Measurements from ENCODE around the gene ADGRF3. TPM values are rescaled to one million over a fixed set of nuclear protein-coding genes. Genes with fewer than 3 reads are reported as not detected.

The ADGRF3 gene
- total and polyA plus RNA-seq, 9 of the 15 experiments (the other 6 are each of a cell fraction or from before 2014, with no cell fraction given), result 0.04 to 0.54 (median 0.16) TPM; not detected in 2

GRCh38 chr2:26347286-26347865 is 787 bp upstream of the ADGRF3 start:
- in situ Hi-C loops (cut with MboI) (no loop called here), intact Hi-C loops (cut with micrococcal nuclease) (loop anchor here (5.0 kb wide), 2 partner anchors 65 to 105 kb away; partner anchors contain the start of genes HADHA and HADHB)
- BruUV-seq (replicated peaks), result no TSS peak
- Histone ChIP-seq H3K4me2 (ENCODE audit: insufficient read depth, low read length) (peak overlapping the region; percentile 98), H3K9ac (ENCODE audit: insufficient read depth in 1 of 2, low read depth in 2 of 2, low read length in 2 of 2) (peak overlapping the region; percentile 95 to 99), H3K4me1 (replicated peaks in 1 of 2; ENCODE audit: control insufficient read depth in 2 of 2, insufficient read depth in 2 of 2, low read length in 2 of 2) (peaks cover 30 to 33% of the 10 kb centered on the region in 2 experiments), H3K27ac (ENCODE audit: extremely low read depth, low read depth, low read length) (peak overlapping the region; percentile 97), H2AFZ (ENCODE audit: low read depth, low read length) (peak overlapping the region; percentile 11; the same call in 1 of the 2 replicates), H3K36me3 (ENCODE audit: control insufficient read depth, insufficient read depth, low read length) (peaks cover 7% of the 10 kb centered on the region; the same call in 2 of the 3 replicates), H4K20me1 (replicated peaks; ENCODE audit: control insufficient read depth, insufficient read depth, low read length) (no peaks in the 10 kb centered on the region), H3K9me3 (replicated peaks; ENCODE audit: control insufficient read depth, insufficient read depth, low read depth, low read length) (no peaks in the 10 kb centered on the region), H3K9me1 (ENCODE audit: control insufficient read depth, insufficient read depth, low read length) (no peaks in the 10 kb centered on the region), H3K79me2 (ENCODE audit: control insufficient read depth, insufficient read depth, low read length) (peaks cover 89% of the 10 kb centered on the region), H3K4me3 (peak overlapping the region; percentile 86), H3K27me3 (ENCODE audit: control insufficient read depth in 2 of 2, insufficient read depth in 2 of 2, low read length in 2 of 2) (no peaks in the 10 kb centered on the region)
- ChIA-PET POLR2A (interaction anchor here (0.7 to 5.4 kb wide), 3 partner anchors 9 to 102 kb away, joined by 3 to 64 read pairs (median 6); partner anchors contain the start of gene HADHB), CTCF (ENCODE audit: low intra/inter-chr PET ratio) (no interaction called here)
- FAIRE-seq (no peak), ATAC-seq (no peak), DNase-seq (ENCODE audit: extremely low read depth in 1 of 4, low spot score in 3 of 4) (peak in 1 of 4 experiments; percentile 48)
- 0% methylated on average over 5 of the region's 5 CpGs for WGBS (ENCODE audit: insufficient coverage, low coverage, missing lambda C conversion rate)
- TF ChIP-seq HMBOX1 (IDR thresholded peaks at IDR 0.05) (0 out of 2 replicates have a peak, but pooled peaks have one; percentile 14), TBL1XR1 (IDR thresholded peaks at IDR 0.05; ENCODE audit: low read length in 2 of 2) (0 out of 4 replicates have a peak, but pooled peaks of 1 of the 2 experiments have one; percentile 17), CAMTA2 (CRISPR knock-in tag; conservative IDR thresholded peaks at IDR 0.05) (no peak), SP1 (CRISPR knock-in tag; IDR thresholded peaks at IDR 0.05) (no peak; the same call in 1 of the 2 replicates), MLLT1 (IDR thresholded peaks at IDR 0.05) (0 out of 4 replicates have a peak, but pooled peaks of 1 of the 2 experiments have one; percentile 1)
